ENCODE data around the gene OCRL. TPM values are rescaled to one million over a fixed set of nuclear protein-coding genes. Genes with fewer than 3 reads are reported as not detected.

Gene OCRL
- 12.3 TPM for total RNA-seq (ENCODE audit: insufficient read depth, low replicate concordance)

DNA sequence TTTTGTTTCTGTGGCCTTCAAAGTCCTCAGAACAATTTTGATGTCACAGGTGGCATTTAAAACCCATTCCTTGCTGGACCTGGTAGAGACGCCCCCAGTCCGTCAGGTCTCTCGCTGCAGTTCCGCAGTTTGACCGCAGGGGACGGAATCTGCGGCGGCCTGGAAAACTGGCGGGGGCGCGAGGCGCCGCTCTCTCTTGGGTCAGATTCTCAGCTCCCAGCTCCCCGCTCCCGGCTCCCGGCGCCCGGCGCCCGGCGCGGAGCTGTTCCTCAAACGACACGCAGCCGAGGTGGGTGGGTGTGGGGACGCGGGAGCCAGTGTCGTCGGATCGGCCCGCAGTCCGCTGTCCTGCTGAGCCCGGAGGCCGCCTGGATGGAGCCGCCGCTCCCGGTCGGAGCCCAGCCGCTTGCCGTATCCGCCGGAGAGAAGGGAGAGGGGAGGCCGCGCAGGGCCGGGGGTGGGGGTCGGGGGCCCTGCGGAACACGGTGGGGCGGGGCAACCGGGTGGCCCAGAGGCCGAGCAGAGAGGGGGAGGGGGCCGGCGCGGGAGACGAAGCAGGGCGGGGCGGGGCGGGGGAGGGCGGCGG, at the start of gene OCRL:
Gene OCRL (plus strand): TSS at position 192 of the 586 bp plus-strand sequence. CDS start 181 bp downstream, at position 373.
- peak; percentile 65 for DNase-seq (ENCODE audit: low spot score)

DNA sequence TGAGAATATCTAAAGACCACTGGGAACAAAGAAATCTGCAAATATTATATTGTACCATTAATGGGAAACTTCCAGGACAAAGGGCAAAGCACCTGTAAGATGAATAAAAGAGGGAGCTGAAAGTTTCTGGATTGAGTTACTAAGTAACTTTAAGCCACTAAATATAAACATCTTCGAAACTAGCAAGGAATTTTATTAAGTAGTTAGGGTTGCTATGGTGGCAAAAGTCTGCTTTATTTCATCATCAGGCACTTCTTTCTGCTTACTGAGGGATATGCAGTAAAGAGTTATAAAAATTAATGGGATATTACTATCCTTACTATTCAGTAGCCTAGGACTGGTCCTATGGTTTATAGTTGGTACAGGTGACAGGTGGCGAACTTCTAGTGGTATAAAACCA, 49.7 kb upstream of the OCRL start:
- no peak for DNase-seq (ENCODE audit: low spot score)

DNA sequence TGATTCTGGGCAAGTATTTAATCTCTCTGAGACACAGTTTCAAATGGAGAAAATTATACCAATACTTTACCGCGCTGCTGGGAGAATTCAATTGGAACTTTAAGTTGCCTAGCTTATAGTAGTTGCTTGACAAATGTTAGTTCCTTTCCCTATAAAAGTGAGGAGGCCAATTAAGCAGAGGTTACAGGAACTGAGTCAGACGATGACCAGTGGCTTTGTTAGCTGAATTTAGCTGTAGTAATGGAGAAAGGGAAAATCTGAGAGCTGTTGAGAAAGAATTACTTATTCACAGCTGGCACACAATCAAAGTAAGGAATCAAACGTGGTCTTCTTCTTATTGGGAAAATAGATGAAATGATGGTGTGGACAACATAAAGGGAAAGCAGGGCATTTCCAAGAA, 46.4 kb upstream of the OCRL start:
- DNase-seq (ENCODE audit: low spot score) = no peak

DNA sequence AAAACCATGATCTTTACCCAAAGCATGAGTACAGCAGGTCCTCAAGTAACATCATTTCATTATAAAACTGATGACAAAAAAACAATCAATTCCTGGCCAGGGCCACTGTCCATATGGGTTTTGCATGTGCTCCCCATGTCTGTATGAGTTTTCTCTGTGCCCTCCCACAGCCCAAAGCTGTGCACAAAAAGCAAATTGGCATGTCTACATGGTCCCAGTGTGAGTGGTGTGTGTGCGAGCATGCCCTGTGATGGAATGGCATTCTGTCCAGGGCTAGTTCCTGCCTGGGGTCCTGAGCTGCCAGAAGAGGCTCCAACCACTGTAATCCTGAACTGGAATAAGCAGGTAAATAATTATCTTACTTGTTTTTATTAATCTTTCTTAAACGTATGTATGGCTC, 45.2 kb upstream of the OCRL start:
- no peak for DNase-seq (ENCODE audit: low spot score)

DNA sequence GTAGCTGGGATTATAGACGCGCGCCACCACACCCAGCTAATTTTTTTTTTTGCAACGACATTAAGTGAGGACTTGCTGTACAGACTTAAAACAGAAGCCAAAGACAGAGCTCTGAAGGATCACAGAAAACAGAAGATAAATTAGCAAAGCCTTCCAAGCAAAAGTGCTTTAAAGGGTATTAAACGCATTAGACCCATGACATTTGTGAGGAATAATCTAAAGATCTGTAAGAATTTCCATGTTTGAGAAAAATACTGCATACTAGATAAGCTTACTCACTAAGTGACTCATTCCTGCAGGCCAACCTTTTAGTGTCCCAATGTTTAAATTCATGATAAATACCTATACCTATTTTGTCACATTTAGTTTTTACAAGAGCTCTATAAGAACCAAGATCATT, 44.2 kb upstream of the OCRL start:
- peak; percentile 80 for DNase-seq (ENCODE audit: low spot score)

DNA sequence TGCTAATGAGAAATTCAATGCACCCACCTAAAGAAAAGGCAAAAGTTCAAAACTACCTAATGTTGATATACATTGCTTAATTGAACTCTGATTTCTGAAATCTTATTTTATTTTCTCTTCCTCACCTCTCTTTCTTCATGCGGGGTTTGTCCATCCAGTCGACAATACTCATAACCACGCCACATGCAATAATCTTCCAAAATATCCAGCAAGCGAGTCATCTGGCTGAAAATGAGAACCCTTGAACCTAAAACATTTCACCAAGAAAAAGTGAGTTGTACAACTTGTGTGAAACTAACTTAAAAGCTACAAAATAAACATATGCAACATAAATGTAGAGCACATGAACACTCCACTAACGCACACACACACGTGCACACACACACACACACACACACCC, 43.4 kb upstream of the OCRL start:
- no peak for DNase-seq (ENCODE audit: low spot score)

DNA sequence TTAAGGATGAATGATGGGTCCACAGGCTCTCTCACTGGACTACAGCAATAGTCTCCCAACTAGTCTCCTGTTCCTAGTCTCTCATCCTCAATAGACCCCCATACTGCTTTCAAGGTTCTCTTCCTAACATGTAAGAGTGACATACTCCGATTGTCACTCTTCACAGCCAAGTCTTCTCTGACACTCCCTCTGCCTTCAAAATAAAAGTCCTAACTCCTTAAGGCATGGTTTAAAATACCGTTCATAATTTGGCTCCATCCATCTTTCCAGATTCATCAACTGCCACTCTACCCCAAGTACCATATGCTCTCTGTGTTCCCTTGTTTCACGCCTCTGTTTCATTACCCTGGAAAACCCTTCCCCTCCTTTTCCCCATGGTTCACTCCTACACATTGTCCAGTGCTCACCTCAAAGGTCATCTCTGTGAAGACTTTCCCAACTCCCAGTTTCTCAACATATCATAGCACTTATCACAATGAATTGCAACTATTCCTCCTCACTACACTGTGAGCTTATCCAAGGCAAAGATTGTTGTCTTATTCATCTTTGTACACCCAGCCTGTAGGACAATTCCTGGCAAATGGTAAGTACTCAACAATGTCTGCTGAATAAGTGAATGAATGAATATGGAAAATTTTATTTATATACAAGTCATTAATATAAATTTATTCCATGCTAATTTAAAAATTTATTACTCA, 42.8 kb upstream of the OCRL start:
- no peak for DNase-seq (ENCODE audit: low spot score)

DNA sequence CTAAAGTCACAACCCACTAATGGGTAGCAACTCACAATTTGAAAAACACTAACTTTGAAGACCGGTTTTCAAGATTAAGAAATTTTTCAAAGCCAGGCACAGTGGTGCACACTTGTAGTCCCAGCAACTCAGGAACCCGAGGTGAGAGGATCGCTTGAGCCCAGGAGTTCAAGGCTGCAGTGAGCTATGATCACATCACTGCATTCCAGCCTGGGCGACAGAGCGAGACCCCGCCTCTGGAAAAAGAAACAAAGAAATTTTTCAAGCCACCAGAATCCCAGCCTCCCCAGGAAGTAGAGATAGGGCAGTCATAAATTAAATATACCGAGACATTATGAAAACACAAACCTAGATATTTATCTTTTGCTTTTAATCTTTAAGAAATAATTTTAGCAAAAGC, 29.7 kb upstream of the OCRL start:
- no peak for DNase-seq (ENCODE audit: low spot score)

DNA sequence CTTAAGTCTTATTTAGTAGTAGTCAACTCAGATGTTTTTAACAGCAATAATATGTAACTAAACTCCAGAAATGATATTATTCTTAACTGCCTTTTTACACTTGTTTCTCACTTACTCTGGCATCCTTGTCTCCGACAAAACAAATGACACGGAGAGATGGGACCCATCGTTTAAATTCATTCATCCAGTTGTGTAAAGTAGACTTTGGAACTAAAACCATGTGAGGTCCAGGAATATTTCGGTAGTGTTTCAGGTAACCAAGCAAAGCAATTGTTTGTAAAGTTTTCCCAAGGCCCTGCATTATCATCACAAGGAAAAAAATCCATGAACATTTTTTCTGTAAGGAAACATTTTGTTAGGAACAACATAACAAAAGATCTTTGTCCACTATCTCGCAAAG, 28.4 kb upstream of the OCRL start:
- no peak for DNase-seq (ENCODE audit: low spot score)

DNA sequence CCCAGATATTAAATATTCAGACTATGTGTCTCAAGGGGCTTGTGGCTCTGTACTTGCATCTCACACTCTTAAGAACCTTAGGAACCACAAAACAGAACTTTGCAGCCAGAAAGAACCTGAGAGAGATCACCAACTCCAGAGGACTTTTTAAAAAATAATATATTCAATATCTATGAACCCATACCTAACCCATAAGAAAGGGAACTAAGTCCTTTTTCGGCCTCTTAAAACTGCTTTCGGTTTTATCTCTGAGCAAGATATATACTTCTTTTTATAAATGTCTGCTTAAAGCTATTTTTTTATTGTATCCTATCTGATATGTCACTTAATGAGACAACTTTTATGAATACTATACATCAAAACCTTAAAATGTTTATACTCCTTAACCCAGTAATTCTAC, 27.6 kb upstream of the OCRL start:
- DNase-seq (ENCODE audit: low spot score) = no peak

DNA sequence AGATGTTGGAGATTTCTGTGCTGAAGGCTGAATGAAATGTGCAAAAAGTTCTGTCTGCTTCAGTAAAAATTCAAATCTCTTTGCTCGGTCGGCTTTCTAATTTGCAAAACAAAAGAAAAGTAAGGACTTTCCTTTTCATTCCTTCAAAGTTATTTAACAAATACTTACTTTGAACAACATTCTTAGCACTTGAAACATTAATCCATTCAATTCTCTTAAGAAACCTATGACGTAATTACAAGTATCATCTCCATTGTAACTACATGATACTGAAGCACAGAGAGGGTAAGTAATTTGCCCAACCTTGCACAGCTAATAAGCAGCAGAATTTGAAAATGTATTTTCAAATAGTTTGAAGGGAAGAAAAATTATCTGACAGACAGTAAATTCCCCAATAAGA, 23.7 kb upstream of the OCRL start:
- DNase-seq (ENCODE audit: low spot score) = no peak

DNA sequence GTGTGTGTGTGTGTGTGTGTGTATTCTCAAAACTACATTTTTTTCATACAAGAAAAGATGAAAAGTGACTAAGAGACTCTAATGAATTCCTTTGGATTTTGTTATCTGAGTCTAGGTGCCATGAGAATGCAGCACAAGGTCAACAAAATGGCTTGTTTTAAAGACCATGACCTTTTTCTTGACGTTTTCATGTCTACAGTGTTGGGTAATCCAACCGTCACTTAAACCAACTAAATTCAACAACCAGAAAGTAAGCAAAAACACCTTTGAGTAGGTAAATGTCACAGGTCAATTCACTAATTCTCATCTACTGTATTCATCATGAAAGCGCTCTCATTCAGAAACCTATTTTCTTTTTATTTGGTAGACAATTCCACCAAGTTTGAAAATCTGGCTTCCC, 19.9 kb upstream of the OCRL start:
- DNase-seq (ENCODE audit: low spot score) = no peak

DNA sequence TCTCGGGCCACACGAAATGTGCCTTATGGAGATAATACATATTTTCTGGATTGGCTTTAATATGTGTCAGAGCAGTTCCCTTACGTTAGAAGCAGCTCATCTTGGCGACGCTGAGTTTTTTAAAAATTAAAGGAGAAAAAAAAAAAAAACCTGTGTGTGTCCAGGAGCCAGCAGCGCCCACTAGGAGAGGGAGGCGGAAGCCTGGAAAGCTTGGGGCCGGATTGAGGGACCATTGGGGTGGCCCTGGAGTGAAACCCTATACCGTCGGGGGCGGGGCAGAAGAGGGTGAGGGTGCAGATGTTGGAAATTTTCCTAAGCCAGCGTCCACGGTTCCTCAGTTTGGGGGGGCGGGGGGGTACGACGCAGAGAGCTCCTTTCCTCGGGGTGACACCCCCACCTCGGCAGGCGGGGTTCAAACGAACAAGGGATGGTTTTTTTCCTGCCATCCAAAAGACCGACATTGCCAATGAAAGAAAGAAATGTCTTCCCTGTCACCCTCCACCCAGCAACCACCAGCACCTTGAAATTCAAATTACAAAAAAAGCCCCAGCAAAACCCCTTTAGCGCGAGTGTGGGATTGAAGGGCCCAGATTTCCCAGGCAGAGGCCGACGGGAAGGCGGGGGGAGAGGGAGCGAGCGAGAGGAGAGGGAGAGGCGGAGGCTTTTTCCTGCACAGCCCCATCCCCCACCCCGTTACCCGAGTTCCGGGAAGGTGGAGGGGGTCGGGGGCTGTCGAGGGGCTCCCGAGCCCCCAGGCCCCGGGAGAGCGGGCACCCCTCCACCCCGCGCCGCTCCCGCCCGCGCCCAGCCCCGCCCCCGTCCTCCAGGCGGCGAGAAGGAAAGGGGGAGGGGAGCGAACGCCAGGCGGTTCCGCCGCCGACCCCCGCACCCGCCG, 17.6 kb upstream of the OCRL start:
- DNase-seq (ENCODE audit: low spot score) = peak; percentile 85

DNA sequence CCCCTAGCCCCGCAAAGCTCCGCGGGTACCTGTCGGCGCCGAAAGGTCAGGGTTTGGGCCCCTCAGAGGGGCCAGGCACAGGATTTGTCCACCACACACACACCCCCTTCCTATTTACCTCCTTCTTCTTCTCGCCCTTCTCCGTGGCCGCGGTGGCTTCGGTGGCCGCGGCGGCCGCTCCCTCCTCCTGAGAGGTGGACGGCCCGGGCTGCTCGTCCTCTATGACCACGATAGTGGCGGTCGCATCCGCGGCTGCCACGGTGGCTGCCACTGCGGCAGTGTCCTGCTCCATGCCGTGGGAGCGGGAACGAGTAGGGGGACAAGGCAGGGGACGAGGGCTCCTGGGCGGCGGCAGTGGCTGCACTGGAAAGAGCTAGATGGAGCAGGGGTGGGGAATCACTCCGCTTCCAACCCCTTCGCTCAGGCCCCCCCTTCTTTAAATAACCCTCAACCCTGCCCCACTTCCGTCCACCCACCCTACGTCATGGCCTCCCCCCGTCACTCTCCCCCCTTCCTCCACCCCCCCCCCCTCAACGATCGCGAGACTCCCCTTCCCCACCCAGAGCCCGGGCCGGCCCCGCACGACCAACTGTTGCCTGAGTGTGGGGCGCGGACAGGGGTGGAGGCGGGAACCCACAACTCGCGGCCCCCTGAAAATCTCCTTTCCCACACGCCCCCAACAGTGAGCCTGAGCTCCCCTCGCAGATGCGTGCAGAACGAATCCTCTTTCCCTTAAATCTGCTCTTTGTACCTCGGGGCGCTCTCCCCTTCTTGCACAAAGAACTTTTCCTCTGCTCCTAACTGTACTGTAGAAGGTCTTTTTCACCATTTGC, 16.8 kb upstream of the OCRL start, which contains the start of gene SMARCA1:
Gene SMARCA1 (minus strand): TSS at position 412 of the 833 bp plus-strand sequence. CDS start 120 bp downstream, at position 292.
- DNase-seq (ENCODE audit: low spot score) = peak; percentile 79

DNA sequence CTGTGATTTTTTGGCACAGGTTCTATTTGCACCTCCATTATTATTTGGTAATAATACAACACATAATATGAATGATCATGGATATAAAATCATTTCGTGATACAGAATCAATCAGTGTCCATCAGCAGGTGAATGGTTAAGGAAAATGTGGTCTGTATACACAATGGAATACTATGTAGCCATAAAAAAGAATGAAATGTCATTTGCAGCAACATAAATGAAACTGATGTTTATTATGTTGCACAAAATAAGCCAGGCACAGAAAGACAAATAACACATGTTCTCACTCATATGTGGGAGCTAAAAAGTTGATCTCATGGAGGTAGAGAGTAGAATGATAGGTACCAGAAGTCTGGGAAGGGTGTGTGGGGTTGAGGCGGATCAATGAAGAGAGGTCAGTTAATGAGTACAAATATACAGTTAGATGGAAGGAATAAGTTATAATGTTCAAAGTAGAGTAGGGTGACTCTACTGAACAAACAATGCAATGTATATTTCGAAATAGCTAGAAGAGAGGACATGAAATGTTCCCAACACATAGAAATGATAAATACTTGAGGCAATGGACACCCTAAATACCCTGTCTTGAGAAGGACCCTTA, 15.7 kb upstream of the OCRL start:
- no peak for DNase-seq (ENCODE audit: low spot score)

DNA sequence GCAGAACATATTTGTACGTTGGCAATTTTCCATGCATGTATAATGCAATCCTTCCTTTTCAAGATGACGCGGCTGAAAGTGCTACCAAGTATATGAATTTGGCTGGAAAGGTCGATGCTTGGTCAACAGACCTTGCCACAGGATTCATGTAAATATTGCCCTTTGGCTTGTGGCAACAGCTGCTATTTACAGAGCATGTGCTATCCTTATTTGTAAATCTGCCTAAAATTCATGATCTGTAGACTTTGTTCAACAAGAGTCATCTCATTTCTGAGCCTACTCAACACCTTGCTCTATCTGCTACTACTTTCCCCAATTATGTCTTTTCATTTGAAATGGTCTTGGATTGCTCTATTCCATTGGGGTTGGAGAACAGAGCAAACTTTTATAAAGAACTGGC, 14.9 kb upstream of the OCRL start:
- no peak for DNase-seq (ENCODE audit: low spot score)

DNA sequence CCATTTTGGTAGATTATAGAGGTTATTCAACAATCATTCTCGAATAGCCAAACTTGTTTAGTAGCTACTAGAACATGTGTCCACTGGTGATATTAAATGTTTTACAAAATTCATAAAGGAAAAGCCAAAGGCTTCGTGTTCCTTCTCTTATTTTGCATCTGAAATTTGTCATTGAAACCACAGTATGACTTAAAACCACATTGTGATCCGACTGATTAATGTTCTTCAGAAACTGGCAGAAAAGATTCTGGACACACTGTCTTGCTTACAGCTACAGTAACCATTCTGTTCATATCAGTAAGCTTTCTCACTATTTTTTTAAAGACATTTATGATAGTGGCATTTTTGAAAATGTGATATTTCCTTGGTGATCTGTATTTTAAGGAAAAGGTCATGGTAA, 14.2 kb upstream of the OCRL start:
- no peak for DNase-seq (ENCODE audit: low spot score)

DNA sequence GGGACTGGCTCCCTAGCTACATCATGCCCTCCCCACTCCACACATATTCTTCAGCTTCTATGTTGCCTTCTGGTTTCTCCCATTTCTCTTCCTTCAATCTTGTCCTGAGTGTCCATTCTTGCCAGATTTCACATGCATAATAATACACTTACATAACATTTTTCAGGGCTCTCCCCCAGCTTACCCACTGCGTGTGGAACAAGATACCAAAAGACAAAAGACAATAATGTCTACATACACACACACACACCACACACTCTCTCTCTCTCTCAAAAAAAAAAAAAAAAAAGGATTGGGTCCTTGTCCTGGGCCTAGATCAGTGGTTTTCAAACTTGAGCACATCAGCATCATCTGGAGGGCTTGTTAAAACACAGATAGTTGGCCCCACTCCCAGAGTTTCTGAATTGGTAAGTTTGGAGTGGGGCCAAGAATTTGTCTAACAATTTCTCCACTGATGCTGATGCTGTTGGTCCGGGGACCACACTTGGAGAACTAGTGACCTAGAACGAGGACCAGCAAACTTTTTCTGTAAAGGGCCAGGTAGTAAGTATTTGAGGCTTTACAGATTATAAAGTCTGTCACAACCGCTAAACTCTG, 10.3 kb upstream of the OCRL start:
- peak; percentile 12 for DNase-seq (ENCODE audit: low spot score)

DNA sequence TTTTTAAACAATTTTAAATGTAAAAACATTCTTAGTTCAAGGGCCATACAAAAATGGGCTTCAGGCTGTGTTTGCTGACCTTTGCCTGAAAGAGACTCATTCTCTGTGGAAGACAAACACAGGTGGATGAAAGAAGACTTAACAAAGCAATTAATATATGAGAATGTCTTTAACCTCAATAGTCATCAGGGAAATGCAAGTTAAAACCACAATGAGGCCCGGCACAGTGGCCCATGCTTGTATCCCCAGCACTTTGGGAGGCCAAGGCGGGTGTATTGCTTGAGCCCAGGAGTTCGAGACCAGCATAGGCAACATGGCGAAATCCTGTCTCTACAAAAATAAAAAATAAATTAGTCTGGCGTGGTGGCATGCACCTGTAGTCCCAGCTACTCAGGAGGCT, 9.6 kb upstream of the OCRL start:
- no peak for DNase-seq (ENCODE audit: low spot score)

DNA sequence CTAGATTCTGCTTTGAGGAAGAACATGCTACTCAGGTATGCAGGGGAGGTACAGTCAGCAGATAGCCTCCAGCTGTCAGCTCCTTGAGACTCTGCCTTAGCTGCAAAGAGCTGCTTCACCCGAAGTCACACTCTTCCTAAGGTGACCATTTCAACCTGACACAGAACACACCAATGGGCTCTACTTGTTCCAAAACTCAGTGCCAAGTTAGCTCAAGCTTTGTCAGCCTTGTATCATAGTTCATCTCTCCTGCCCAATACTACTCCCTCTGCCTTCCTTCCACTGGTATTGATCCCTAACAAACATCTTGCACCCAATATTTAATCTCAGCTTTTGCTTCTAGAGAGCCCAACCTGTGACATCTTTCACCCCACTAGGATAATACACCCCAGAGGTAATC, 8.9 kb upstream of the OCRL start:
- DNase-seq (ENCODE audit: low spot score) = peak; percentile 15

Measured in umbilical cord (tissue), 2 donors.